GM10847 (cell line): Measurements from ENCODE around the gene PPP2R5C.

Source experiments
- POLR2A ChIP-seq: IDR thresholded peaks from 2 replicates; pipeline ENCODE4 v1.6.1; 2011; ENCODE audit not compliant: insufficient read length; ENCODE audit errors: extremely low read depth

Gene PPP2R5C

DNA sequence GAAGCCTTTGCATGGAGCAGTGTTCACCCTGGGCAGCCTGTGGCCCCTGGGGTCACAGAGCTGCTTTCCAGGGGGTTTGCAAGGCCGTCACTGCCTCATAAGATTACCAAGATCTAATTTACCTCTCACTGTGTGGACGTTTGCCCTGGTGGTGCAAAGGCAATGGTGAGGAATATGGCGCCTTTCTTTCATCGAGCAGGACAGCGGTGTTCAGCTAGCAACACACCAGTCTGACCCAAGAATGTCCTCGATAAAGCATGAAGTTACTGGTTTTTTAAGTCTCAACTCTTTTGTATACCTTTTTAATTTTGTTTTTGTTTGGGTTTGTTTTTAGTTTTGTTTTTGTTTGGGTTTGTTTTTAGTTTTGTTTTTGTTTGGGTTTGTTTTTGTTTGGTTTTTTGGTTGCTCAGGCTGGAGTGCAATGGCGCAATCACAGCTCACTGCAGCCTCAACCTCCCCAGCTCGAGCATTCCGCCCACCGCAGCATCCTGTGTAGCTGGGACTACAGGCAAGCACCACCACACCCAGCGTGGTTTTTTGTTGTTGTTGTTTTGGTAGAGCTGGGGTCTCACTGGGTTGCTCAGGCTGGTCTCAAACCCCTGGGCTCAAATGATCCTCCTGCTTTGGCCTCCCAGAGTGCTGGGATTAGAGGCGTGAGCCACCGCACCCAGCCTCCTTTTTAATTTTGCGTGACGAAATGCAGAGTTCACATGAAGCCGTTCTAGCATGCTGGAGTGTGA, 57.9 kb downstream of the PPP2R5C start:
- no peak for TF ChIP-seq POLR2A

DNA sequence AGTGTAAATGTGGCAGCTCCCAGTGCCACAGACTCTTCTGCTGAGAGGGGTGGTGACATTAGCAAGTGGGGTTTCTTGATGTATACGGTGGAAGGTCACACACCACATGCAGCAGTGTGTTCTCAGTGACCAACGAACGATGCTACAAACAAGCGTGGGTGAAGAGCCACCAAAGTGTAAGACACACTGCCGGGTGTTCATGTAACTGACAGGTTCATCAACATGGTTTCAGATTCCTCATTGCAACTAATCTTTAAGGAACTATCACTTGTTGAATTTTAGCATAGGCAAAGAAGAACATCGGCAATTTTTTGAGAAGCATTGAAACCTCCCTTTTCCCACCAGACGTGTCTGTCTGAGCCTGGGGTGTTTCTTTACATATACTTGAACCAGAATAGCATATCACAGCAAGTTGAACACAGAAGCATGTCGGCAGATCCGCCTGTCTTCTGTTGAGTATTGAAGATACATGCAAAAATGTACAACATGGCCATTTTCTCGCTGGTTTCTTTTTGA, 58.8 kb downstream of the PPP2R5C start:
- TF ChIP-seq POLR2A = no peak

DNA sequence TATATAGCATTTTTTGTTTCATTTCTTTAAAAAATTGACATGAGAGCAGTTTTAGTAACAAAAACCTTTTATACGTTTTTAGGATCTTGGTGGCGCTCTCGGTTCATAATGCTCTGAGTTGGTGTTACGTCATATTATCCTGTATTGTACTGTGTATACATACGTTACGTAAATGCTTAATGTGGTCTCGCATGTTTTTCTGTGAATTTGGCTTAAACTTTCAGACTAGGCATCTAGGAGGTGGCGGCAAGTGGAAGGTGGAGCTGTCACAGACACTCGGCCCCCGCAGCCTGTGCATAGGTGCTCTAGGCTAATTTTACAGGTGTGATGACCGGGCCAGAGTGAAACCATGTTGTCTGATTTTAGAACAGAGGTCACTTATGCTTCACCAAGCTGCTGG, 60.0 kb downstream of the PPP2R5C start:
- no peak for TF ChIP-seq POLR2A

GRCh38 chr14:101823066-101823465, 61.6 kb downstream of the PPP2R5C start:
- TF ChIP-seq POLR2A = no peak

DNA sequence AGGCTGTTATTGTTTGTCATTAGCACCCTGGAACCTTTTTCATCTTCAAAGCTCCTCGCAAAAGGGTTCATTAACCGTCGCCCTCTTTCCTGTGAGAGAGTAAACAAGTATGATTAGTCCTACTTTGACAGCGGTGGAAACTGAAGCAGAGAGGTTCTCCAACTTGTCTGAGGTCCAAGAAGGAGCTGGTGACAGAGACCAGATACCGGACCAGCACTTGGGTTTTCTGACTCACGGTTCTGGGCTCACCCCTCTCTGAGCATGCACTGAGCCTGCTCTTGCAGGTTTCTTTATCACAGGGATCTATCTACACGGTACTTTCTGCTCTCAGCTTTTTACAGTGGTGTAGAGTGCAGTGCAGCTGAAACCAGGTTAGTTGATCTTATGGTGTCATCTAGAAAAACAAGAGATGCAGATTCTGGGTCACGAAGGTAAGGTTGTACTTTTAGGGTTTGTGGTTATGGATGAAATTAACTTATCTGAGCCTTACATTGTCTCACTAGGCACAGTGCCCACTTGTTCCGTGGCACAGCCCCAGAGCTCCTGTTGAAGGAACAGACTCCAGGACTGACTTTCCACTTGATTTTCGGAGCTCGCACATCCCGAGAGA, 62.1 kb downstream of the PPP2R5C start:
- TF ChIP-seq POLR2A = no peak

GRCh38 chr14:101824339-101824727, 62.8 kb downstream of the PPP2R5C start:
- no peak for TF ChIP-seq POLR2A

GRCh38 chr14:101825797-101826196, 64.3 kb downstream of the PPP2R5C start:
- TF ChIP-seq POLR2A = no peak

- TF ChIP-seq POLR2A = no peak
These were observed 64.8 kb downstream of the PPP2R5C start for GRCh38 chr14:101826351-101826750.

DNA sequence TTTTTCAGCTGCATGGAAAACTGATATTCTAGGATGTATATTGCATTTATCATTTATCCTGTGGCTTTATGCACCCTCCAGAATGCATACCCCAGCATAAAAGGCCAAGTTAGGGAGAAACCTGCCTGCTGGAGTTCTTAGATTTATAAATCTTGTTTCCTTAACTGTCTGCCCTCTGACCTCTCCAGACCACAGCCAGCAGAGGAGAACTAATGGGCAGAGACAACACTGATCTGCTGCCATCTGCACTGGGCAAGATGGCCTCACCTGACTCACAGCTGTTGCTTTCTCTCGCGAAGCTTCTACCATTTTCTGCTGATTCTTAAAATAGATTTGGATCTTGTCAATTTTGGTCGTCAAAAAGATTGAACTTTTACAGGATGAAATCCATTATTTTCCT, 65.8 kb downstream of the PPP2R5C start:
- TF ChIP-seq POLR2A = no peak

GRCh38 chr14:101828046-101828445, 66.5 kb downstream of the PPP2R5C start:
- TF ChIP-seq POLR2A = no peak

DNA sequence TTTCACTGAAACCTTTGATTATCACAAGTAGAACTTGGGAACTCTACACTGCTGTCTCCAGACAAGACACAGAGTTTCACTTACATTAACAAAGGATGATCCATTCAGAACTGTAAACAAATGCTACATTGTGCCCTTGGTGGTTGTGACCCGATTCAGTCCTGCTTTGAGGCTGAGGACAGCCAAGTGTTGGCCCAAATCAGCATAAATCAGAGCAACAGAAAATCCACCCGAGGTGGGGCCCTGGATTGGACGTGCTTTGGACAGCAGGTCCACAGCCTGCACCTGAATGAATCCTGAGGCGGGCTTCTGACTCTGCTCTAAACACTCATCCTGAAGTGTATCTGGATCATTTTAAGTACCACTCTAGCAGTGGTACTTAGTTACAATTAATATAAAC, 68.8 kb downstream of the PPP2R5C start:
- no peak for TF ChIP-seq POLR2A

DNA sequence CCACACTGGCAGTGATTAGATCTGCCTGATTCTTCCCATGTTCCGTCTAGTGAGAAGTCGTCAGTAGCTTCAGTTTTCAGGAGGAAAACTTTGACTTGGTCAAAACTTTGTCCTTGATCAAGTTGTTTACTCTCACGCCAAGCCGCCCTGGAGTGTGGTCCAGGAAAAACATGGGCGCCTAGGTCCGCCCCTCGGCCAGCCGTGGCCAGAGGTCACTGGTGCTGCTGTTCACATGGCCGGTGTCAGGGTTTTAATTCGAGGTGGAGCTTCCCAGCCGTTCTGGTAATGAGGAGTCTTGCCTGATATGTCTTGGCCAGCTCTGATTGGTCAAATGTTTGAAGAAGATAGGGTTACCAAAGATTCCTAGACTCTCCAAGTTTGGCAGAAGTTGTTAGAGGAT, 71.5 kb downstream of the PPP2R5C start:
- no peak for TF ChIP-seq POLR2A

DNA sequence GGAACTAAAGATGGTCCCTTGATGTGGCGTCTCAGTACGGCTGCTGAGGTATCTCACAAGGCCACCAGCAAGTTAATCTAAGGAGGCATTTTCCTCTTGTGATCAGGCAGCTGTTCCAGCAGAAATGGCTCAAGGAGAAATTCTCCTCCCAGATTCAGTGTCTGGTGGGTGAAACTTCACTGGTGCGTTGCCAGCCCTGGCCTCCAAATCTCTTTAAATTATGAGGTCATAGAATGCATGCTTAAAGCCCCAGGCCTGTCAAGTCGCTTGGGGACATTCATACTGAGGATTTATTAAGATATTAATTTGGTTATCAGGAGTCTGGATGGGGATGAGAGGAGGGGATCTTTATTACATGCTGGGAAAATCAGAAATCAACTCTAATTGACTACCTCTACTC, 72.9 kb downstream of the PPP2R5C start:
- no peak for TF ChIP-seq POLR2A

DNA sequence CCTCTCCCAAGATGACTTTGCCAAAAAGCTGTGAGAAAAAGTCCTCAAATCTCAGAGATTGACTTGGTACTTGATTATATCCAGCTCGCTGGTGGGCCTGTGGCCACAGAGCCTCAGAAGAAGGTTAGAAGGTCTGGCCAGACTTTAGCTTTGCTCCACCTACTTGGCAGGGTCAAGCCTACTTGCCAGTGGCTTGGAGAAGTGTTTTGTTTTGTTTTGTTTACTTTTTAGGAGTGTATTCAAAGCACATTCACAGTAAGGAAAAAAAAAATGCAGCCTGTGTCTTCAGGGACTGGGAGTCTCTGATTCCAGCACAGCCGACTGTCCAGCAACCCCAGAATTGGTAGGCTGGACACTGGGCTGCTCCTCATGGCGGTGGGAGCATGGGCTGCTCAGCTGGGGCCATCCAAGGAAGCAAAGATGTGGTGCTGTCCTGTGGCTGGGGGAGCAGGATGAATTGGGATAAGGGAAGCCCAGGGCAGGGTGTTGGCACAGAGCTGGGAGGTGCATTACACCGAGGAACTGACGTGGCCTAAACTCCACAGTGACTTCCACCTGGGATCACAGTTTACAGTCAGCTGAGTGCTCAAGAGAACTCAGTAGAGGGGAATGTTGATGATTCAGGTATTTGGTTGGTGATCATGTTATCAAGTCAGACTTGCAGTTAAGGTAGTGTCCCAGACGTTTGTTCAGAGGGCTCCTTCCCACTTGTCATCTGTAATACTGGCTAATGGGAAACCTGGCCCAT, 73.5 kb downstream of the PPP2R5C start:
- no peak for TF ChIP-seq POLR2A

- no peak for TF ChIP-seq POLR2A
These were observed 74.1 kb downstream of the PPP2R5C start for GRCh38 chr14:101835566-101835965.

GRCh38 chr14:101836135-101836534, 74.6 kb downstream of the PPP2R5C start:
- no peak for TF ChIP-seq POLR2A

DNA sequence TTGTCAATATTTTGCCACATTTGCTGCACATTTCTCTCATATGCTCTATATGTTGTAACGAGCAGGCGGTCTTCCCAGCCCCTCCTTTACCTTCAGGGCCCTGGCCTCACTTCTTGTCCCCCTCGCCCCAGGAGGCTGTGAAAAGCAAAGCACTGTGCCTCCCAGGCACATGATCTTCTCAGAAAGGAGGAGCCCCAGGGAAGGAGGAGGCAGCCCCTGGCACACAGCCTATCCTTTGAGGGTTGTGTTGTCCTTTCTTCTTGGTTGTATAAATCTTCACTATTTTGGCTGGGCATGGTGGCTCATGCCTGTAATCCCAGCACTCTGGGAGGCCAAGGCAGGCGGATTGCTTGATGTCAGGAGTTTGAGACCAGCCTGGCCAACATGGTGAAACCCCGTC, 77.0 kb downstream of the PPP2R5C start:
- no peak for TF ChIP-seq POLR2A

- no peak for TF ChIP-seq POLR2A
These were observed 77.7 kb downstream of the PPP2R5C start for GRCh38 chr14:101839236-101839635.
